Activated CD8-positive, alpha-beta T cell treated with anti-CD3 and anti-CD28 coated beads for 36 hours (primary cell): ENCODE measurements around the gene PRSS12. TPM values are rescaled to one million over a fixed set of nuclear protein-coding genes. Genes with fewer than 3 reads are reported as not detected.
"Not testable (repeated sequence)": the region's sequence is repeated elsewhere in the genome, so short reads cannot be mapped to it uniquely, and the experiment has no call there.

ENCODE experiments used
- ATAC-seq: fragments of 200-7000 bp; cut with Tn5 transposase; one replicate; pipeline ENCODE4 v1.10.0; 2021; ENCODE audit warnings: mild to moderate bottlenecking, moderate library complexity
- CTCF ChIA-PET: fragments of 350-600 bp; sonication (Branson Sonifier 250); formaldehyde crosslinking; loops from one replicate; lab custom pipeline; 2021; ENCODE audit warnings: antibody characterized with exemption; lab: Charles Lee
- POLR2A ChIA-PET: fragments of 350-600 bp; sonication (Branson Sonifier 250); formaldehyde crosslinking; loops from one replicate; lab custom pipeline; 2021; ENCODE audit warnings: antibody characterized with exemption; lab: Charles Lee
- DNase-seq: peaks from one replicate; pipeline ENCODE4 v3.0.0-alpha.2; 2020
- H3K27ac Mint-ChIP-seq: one replicate; pipeline ENCODE4 v1.8.0; 2021; ENCODE audit warnings: mild to moderate bottlenecking, mixed read lengths
- H3K27me3 Mint-ChIP-seq: one replicate; pipeline ENCODE4 v1.8.0; 2021; ENCODE audit warnings: mixed read lengths
- H3K36me3 Mint-ChIP-seq: one replicate; pipeline ENCODE4 v1.8.0; 2021; ENCODE audit warnings: low read depth, mixed read lengths
- H3K4me1 Mint-ChIP-seq: one replicate; pipeline ENCODE4 v1.8.0; 2021; ENCODE audit warnings: low read depth, mixed read lengths
- H3K4me3 Mint-ChIP-seq: one replicate; pipeline ENCODE4 v1.8.0; 2021; ENCODE audit warnings: mild to moderate bottlenecking, moderate library complexity, mixed read lengths
- H3K9me3 Mint-ChIP-seq: one replicate; pipeline ENCODE4 v1.8.0; 2021; ENCODE audit warnings: mixed read lengths
- CTCF ChIP-seq: fragments of 200-600 bp; IDR thresholded peaks from one replicate; pipeline ENCODE4 v1.8.0; 2022; ENCODE audit warnings: antibody characterized with exemption, mild to moderate bottlenecking
- intact Hi-C: fragments of 100-400 bp; cut with micrococcal nuclease; formaldehyde crosslinking; loops from one replicate; pipeline ENCODE4 v1.10.0; 2022
- total RNA-seq, 2 experiments: library from RNA; stranded (reverse); gene quantifications; one replicate each; pipeline ENCODE4 v1.2.3, GENCODE V29; 2021

PRSS12 gene
- total RNA-seq, 2 experiments from 2014 or later = not detected

- ChIA-PET CTCF (interaction anchor here (1.2 to 3.5 kb wide), 3 partner anchors 49 to 824 kb away, joined by 3 to 15 read pairs (median 3); partner anchors contain the start of gene PRSS12), POLR2A (no interaction called here)
- Mint-ChIP-seq H3K27ac (no peak overlapping the region), H3K4me1 (peaks cover 2% of the 10 kb centered on the region), H3K4me3 (no peak overlapping the region), H3K36me3 (no peaks in the 10 kb centered on the region), H3K9me3 (no peaks in the 10 kb centered on the region), H3K27me3 (peaks cover 4% of the 10 kb centered on the region)
- TF ChIP-seq CTCF = no peak
- DNase-seq (no peak), ATAC-seq (no peak)
- intact Hi-C loops = no loop called here
Observed at GRCh38 chr4:118271788-118272187, 81.0 kb downstream of the PRSS12 start.

- Mint-ChIP-seq H3K27ac (no peak overlapping the region), H3K36me3 (no peaks in the 10 kb centered on the region), H3K4me3 (no peak overlapping the region), H3K27me3 (peaks cover 4% of the 10 kb centered on the region), H3K4me1 (peaks cover 2% of the 10 kb centered on the region), H3K9me3 (no peaks in the 10 kb centered on the region)
- ChIA-PET CTCF (interaction anchor here (1.0 to 3.5 kb wide), 4 partner anchors 9 to 823 kb away, joined by 3 to 15 read pairs (median 4); no protein-coding TSS in a partner anchor), POLR2A (no interaction called here)
- intact Hi-C loops = no loop called here
- DNase-seq (no peak), ATAC-seq (no peak)
- peak; percentile 72 for TF ChIP-seq CTCF
Observed at GRCh38 chr4:118270492-118270891, 82.3 kb downstream of the PRSS12 start.

- ChIA-PET POLR2A (no interaction called here), CTCF (interaction anchor here (1.3 kb wide), 1 partner anchor 11 kb away, joined by 3 read pairs; no protein-coding TSS in a partner anchor)
- H3K4me3 Mint-ChIP-seq = no peak overlapping the region
- peaks cover 4% of the 10 kb centered on the region for H3K27me3 Mint-ChIP-seq
- H3K4me1 Mint-ChIP-seq = peaks cover 2% of the 10 kb centered on the region
- no peak for ATAC-seq
- H3K36me3 Mint-ChIP-seq = no peaks in the 10 kb centered on the region
- H3K9me3 Mint-ChIP-seq = no peaks in the 10 kb centered on the region
- no peak overlapping the region for H3K27ac Mint-ChIP-seq
- intact Hi-C loops = loop anchor here (10.0 kb wide), 1 partner anchor 184 kb away; no protein-coding TSS in a partner anchor
- no peak for TF ChIP-seq CTCF
- DNase-seq = no peak
Observed at GRCh38 chr4:118268780-118269179, 84.0 kb downstream of the PRSS12 start.

GRCh38 chr4:118266145-118266496 is 86.7 kb downstream of the PRSS12 start:
- intact Hi-C loops = loop anchor here (10.0 kb wide), 1 partner anchor 181 kb away; no protein-coding TSS in a partner anchor
- H3K4me3 Mint-ChIP-seq = peak overlapping the region; percentile 29
- not testable (repeated sequence) for H3K27ac Mint-ChIP-seq, H3K9me3 Mint-ChIP-seq, ATAC-seq, H3K4me1 Mint-ChIP-seq, DNase-seq, H3K36me3 Mint-ChIP-seq, H3K27me3 Mint-ChIP-seq
- CTCF ChIA-PET = interaction anchor here (0.8 kb wide), 1 partner anchor 15 kb away, joined by 3 read pairs; no protein-coding TSS in a partner anchor
- POLR2A ChIA-PET = interaction anchor here (0.7 kb wide), 1 partner anchor 77 kb away, joined by 3 read pairs; no protein-coding TSS in a partner anchor

- CTCF ChIA-PET = interaction anchor here (0.9 kb wide), 1 partner anchor 232 kb away, joined by 3 read pairs; no protein-coding TSS in a partner anchor
- DNase-seq = peak; percentile 38
- ATAC-seq = peak; percentile 76
- H3K27me3 Mint-ChIP-seq = peaks cover 4% of the 10 kb centered on the region
- POLR2A ChIA-PET = interaction anchor here (0.7 kb wide), 1 partner anchor 76 kb away, joined by 3 read pairs; no protein-coding TSS in a partner anchor
- peaks cover under 1% of the 10 kb centered on the region for H3K4me1 Mint-ChIP-seq
- peak overlapping the region; percentile 70 for H3K4me3 Mint-ChIP-seq
- intact Hi-C loops = loop anchor here (10.0 kb wide), 1 partner anchor 181 kb away; no protein-coding TSS in a partner anchor
- no peaks in the 10 kb centered on the region for H3K36me3 Mint-ChIP-seq
- no peak overlapping the region for H3K27ac Mint-ChIP-seq
- no peaks in the 10 kb centered on the region for H3K9me3 Mint-ChIP-seq
- TF ChIP-seq CTCF = no peak
Observed at GRCh38 chr4:118265312-118266144, 87.3 kb downstream of the PRSS12 start.
